ENCODE results near the gene HOXB5.
A peak's percentile ranks its signal among the peaks of the same experiment; 100 is the strongest.

GRCh38 chr17:48578616-48579470 is 14.7 kb downstream of the HOXB5 start:
- TF ChIP-seq CTCF (IDR thresholded peaks at IDR 0.05; ENCODE audit: low read depth, low read length) (peak; percentile 14; the same call in 1 of the 2 replicates), EZH2phosphoT487 (IDR thresholded peaks at IDR 0.05; ENCODE audit: low read depth) (no peak)
